ENCODE measurements around the gene ACYP2.
A peak's percentile ranks its signal among the peaks of the same experiment; 100 is the strongest.
"Not testable (repeated sequence)": the region's sequence is repeated elsewhere in the genome, so short reads cannot be mapped to it uniquely, and the experiment has no call there.

The ACYP2 gene

GRCh38 chr2:54115284-54116137 lies at the start of gene ACYP2:
Gene ACYP2, plus strand, starts transcription at chr2:54115615.
- DNase-seq (ENCODE audit: low read depth), result peak; percentile 82
- no peak for TF ChIP-seq CTCF (IDR thresholded peaks at IDR 0.05; ENCODE audit: low read depth, low read length, missing control alignments)
- H3K4me3 ChIP-seq (ENCODE audit: low read depth, low read length), result peak within 1 kb of the TSS; percentile 76

GRCh38 chr2:54065891-54066290 lies 49.5 kb upstream of the ACYP2 start:
- DNase-seq (ENCODE audit: low read depth), result no peak
- no peak overlapping the region for H3K4me3 ChIP-seq (ENCODE audit: low read depth, low read length)
- TF ChIP-seq CTCF (IDR thresholded peaks at IDR 0.05; ENCODE audit: low read depth, low read length, missing control alignments), result no peak

GRCh38 chr2:54067851-54068375 lies 47.5 kb upstream of the ACYP2 start:
- DNase-seq (ENCODE audit: low read depth), result no peak
- no peak for TF ChIP-seq CTCF (IDR thresholded peaks at IDR 0.05; ENCODE audit: low read depth, low read length, missing control alignments)
- no peak overlapping the region for H3K4me3 ChIP-seq (ENCODE audit: low read depth, low read length)

- not testable (repeated sequence) for DNase-seq (ENCODE audit: low read depth); H3K4me3 ChIP-seq (ENCODE audit: low read depth, low read length)
These were observed 42.9 kb upstream of the ACYP2 start for GRCh38 chr2:54072483-54072882.

GRCh38 chr2:54073796-54074195 lies 41.6 kb upstream of the ACYP2 start:
- no peak for TF ChIP-seq CTCF (IDR thresholded peaks at IDR 0.05; ENCODE audit: low read depth, low read length, missing control alignments)
- no peak overlapping the region for H3K4me3 ChIP-seq (ENCODE audit: low read depth, low read length)
- DNase-seq (ENCODE audit: low read depth), result no peak

GRCh38 chr2:54074606-54075341 lies 40.6 kb upstream of the ACYP2 start:
- no peak overlapping the region for H3K4me3 ChIP-seq (ENCODE audit: low read depth, low read length)
- no peak for DNase-seq (ENCODE audit: low read depth)
- TF ChIP-seq CTCF (IDR thresholded peaks at IDR 0.05; ENCODE audit: low read depth, low read length, missing control alignments), result no peak

GRCh38 chr2:54076586-54076985 lies 38.8 kb upstream of the ACYP2 start:
- no peak for DNase-seq (ENCODE audit: low read depth)
- H3K4me3 ChIP-seq (ENCODE audit: low read depth, low read length), result no peak overlapping the region
- TF ChIP-seq CTCF (IDR thresholded peaks at IDR 0.05; ENCODE audit: low read depth, low read length, missing control alignments), result no peak
